Measurements from ENCODE around the gene NUAK2. TPM values are rescaled to one million over a fixed set of nuclear protein-coding genes. Genes with fewer than 3 reads are reported as not detected.

The NUAK2 gene
- total and polyA plus RNA-seq, 4 donors = 4.2 to 14.1 (median 9.2) TPM

DNA sequence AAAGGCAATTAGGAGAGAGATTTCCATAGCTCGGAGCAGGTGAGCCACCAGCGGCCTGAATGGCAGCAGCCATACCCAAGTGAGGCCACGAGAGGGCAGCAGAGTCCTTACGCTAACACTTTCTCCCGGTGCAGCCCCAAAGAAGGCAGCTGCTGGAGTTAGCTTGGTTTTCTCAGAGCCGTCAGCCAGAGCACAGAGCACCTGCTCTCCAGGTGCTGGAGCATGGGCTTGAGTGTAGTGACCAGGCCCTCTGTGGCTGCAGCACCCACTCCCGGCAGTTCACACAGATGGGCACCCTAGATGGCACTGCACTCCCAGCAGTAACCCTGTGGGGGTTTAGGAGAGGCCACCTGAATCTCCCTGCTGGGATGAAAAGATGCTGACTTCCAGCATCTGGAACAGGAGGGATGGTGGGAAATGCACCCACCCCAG, 48.0 kb downstream of the NUAK2 start:
- TF ChIP-seq, protein P1, sequence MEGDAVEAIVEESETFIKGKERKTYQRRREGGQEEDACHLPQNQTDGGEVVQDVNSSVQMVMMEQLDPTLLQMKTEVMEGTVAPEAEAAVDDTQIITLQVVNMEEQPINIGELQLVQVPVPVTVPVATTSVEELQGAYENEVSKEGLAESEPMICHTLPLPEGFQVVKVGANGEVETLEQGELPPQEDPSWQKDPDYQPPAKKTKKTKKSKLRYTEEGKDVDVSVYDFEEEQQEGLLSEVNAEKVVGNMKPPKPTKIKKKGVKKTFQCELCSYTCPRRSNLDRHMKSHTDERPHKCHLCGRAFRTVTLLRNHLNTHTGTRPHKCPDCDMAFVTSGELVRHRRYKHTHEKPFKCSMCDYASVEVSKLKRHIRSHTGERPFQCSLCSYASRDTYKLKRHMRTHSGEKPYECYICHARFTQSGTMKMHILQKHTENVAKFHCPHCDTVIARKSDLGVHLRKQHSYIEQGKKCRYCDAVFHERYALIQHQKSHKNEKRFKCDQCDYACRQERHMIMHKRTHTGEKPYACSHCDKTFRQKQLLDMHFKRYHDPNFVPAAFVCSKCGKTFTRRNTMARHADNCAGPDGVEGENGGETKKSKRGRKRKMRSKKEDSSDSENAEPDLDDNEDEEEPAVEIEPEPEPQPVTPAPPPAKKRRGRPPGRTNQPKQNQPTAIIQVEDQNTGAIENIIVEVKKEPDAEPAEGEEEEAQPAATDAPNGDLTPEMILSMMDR (IDR thresholded peaks at IDR 0.05; ENCODE audit: control extremely low read depth, extremely low read depth) = peak; percentile 99
- Histone ChIP-seq H3K27me3 (ENCODE audit: control insufficient read depth in 3 of 3, insufficient read depth in 3 of 3, low read length in 2 of 3) (no peaks in the 10 kb centered on the region), H3K9ac (ENCODE audit: insufficient read depth in 1 of 2, low read length in 2 of 2) (no peak overlapping the region), H3K9me3 (ENCODE audit: control insufficient read depth in 4 of 4, insufficient read depth in 3 of 4, low read length in 3 of 4) (no peaks in the 10 kb centered on the region), H3K4me3 (no peak overlapping the region), H3K27ac (ENCODE audit: low read depth in 1 of 2, low read length in 1 of 2) (no peak overlapping the region), H3K4me1 (ENCODE audit: control insufficient read depth in 5 of 5, insufficient read depth in 5 of 5, low read length in 5 of 5) (peaks cover 0 to 12% (median 5%) of the 10 kb centered on the region in 5 donors), H3K36me3 (ENCODE audit: control insufficient read depth in 4 of 4, insufficient read depth in 4 of 4, low read length in 4 of 4) (peaks cover 0 to 10% (median 0%) of the 10 kb centered on the region in 4 donors)
- 10 to 16% methylated on average over 7 of the region's 7 CpGs for WGBS, 2 donors
- ATAC-seq (ENCODE audit: insufficient read depth, low FRiP score) (peak; percentile 73), DNase-seq (peak; percentile 78 to 84 (median 82))

- TF ChIP-seq, protein P1 (IDR thresholded peaks at IDR 0.05; ENCODE audit: control extremely low read depth, extremely low read depth) = no peak
These were observed 49.0 kb downstream of the NUAK2 start for GRCh38 chr1:205272536-205272935.

GRCh38 chr1:205271745-205272144, 49.8 kb downstream of the NUAK2 start:
- H3K4me3 ChIP-seq = no peak overlapping the region
- H3K4me1 ChIP-seq (ENCODE audit: control insufficient read depth in 5 of 5, insufficient read depth in 5 of 5, low read length in 5 of 5) = peaks cover 0 to 12% (median 5%) of the 10 kb centered on the region in 5 donors
- H3K9me3 ChIP-seq (ENCODE audit: control insufficient read depth in 4 of 4, insufficient read depth in 3 of 4, low read length in 3 of 4) = no peaks in the 10 kb centered on the region
- no peak for DNase-seq
- no peak overlapping the region for H3K9ac ChIP-seq (ENCODE audit: insufficient read depth in 1 of 2, low read length in 2 of 2)
- WGBS, 2 donors = 92 to 93% methylated on average over 18 of the region's 18 CpGs
- H3K36me3 ChIP-seq (ENCODE audit: control insufficient read depth in 4 of 4, insufficient read depth in 4 of 4, low read length in 4 of 4) = peaks cover 0 to 10% (median 0%) of the 10 kb centered on the region in 4 donors
- no peaks in the 10 kb centered on the region for H3K27me3 ChIP-seq (ENCODE audit: control insufficient read depth in 3 of 3, insufficient read depth in 3 of 3, low read length in 2 of 3)
- no peak overlapping the region for H3K27ac ChIP-seq (ENCODE audit: low read depth in 1 of 2, low read length in 1 of 2)
- TF ChIP-seq, protein P1 (IDR thresholded peaks at IDR 0.05; ENCODE audit: control extremely low read depth, extremely low read depth) = no peak
- ATAC-seq (ENCODE audit: insufficient read depth, low FRiP score) = no peak

More at GRCh38 chr1:205272536-205272935, 49.0 kb downstream of the NUAK2 start:
- Histone ChIP-seq H3K27ac (ENCODE audit: low read depth in 1 of 2, low read length in 1 of 2) (no peak overlapping the region), H3K9me3 (ENCODE audit: control insufficient read depth in 4 of 4, insufficient read depth in 3 of 4, low read length in 3 of 4) (no peaks in the 10 kb centered on the region), H3K4me1 (ENCODE audit: control insufficient read depth in 5 of 5, insufficient read depth in 5 of 5, low read length in 5 of 5) (peaks cover 0 to 12% (median 5%) of the 10 kb centered on the region in 5 donors), H3K27me3 (ENCODE audit: control insufficient read depth in 3 of 3, insufficient read depth in 3 of 3, low read length in 2 of 3) (no peaks in the 10 kb centered on the region), H3K9ac (ENCODE audit: insufficient read depth in 1 of 2, low read length in 2 of 2) (no peak overlapping the region), H3K36me3 (ENCODE audit: control insufficient read depth in 4 of 4, insufficient read depth in 4 of 4, low read length in 4 of 4) (peaks cover 0 to 10% (median 0%) of the 10 kb centered on the region in 4 donors), H3K4me3 (no peak overlapping the region)
- no peak for DNase-seq
- no peak for ATAC-seq (ENCODE audit: insufficient read depth, low FRiP score)
- WGBS, 2 donors = 80 to 93% methylated on average over 3 of the region's 3 CpGs

GRCh38 chr1:205271277-205271676, 50.3 kb downstream of the NUAK2 start:
- WGBS, 2 donors = 81 to 85% methylated on average over 8 of the region's 8 CpGs
- H3K36me3 ChIP-seq (ENCODE audit: control insufficient read depth in 4 of 4, insufficient read depth in 4 of 4, low read length in 4 of 4) = peaks cover 0 to 10% (median 0%) of the 10 kb centered on the region in 4 donors
- peaks cover 0 to 12% (median 5%) of the 10 kb centered on the region in 5 donors for H3K4me1 ChIP-seq (ENCODE audit: control insufficient read depth in 5 of 5, insufficient read depth in 5 of 5, low read length in 5 of 5)
- no peak overlapping the region for H3K4me3 ChIP-seq
- ATAC-seq (ENCODE audit: insufficient read depth, low FRiP score) (peak; percentile 40), DNase-seq (peak in 1 of 3 donors; percentile 50)
- peak overlapping the region in 1 of 2 donors; percentile 13 for H3K27ac ChIP-seq (ENCODE audit: low read depth in 1 of 2, low read length in 1 of 2)
- TF ChIP-seq, protein P1 (IDR thresholded peaks at IDR 0.05; ENCODE audit: control extremely low read depth, extremely low read depth) = no peak
- no peak overlapping the region for H3K9ac ChIP-seq (ENCODE audit: insufficient read depth in 1 of 2, low read length in 2 of 2)
- H3K27me3 ChIP-seq (ENCODE audit: control insufficient read depth in 3 of 3, insufficient read depth in 3 of 3, low read length in 2 of 3) = no peaks in the 10 kb centered on the region
- no peaks in the 10 kb centered on the region for H3K9me3 ChIP-seq (ENCODE audit: control insufficient read depth in 4 of 4, insufficient read depth in 3 of 4, low read length in 3 of 4)
